K562 (cell line): Measurements from ENCODE around the gene ANKRD12. TPM values are rescaled to one million over a fixed set of nuclear protein-coding genes. Genes with fewer than 3 reads are reported as not detected.

Experiments used
- AFF1 ChIP-seq, 2 experiments: fragments of 450-650 bp; IDR thresholded peaks; 2 replicates each; pipeline ENCODE4 v1.6.1; 2018; ENCODE audit warnings: mild to moderate bottlenecking in 2 of 2, low read depth in 1 of 2; ENCODE audit not compliant: partially characterized antibody in 2 of 2
- BHLHE40 ChIP-seq: IDR thresholded peaks from 2 replicates; pipeline ENCODE4 v1.6.1; 2011; ENCODE audit warnings: low read length, improper control_type of control experiment
- CREBBP ChIP-seq: IDR thresholded peaks from one replicate; pipeline ENCODE4 v1.6.1; 2012; ENCODE audit warnings: low read depth, mild to moderate bottlenecking, control low read depth, inconsistent platforms, low read length
- ESRRB ChIP-seq: fragments of 250-450 bp; sonication (Bioruptor Pico); IDR thresholded peaks from 2 replicates; pipeline ENCODE4 v1.5.0; 2020; ENCODE audit warnings: mild to moderate bottlenecking, moderate library complexity, borderline replicate concordance
- HDAC8 ChIP-seq: fragments of 450-650 bp; IDR thresholded peaks from 2 replicates; pipeline ENCODE4 v1.6.1; 2016; ENCODE audit warnings: mild to moderate bottlenecking, missing genetic modification characterization, moderate library complexity, missing compliant biosample characterization
- MYC ChIP-seq, 2 experiments: fragments of 250-450 bp in 1 of 2; sonication (Bioruptor Pico) in 1 of 2; IDR thresholded peaks; 2 replicates each; pipeline versions ENCODE4 v1.5.1 to v1.6.1; 2012 to 2021; ENCODE audit warnings: low read depth in 2 of 2, borderline replicate concordance in 1 of 2, improper control_type of control experiment in 1 of 2, low read length in 1 of 2, mild to moderate bottlenecking in 1 of 2, moderate library complexity in 1 of 2
- NEUROD1 ChIP-seq: fragments of 150-350 bp; IDR thresholded peaks from 2 replicates; pipeline ENCODE4 v1.6.1; 2014; ENCODE audit warnings: borderline replicate concordance, low read length, low read depth; ENCODE audit not compliant: partially characterized antibody
- PTTG1 ChIP-seq: fragments of 450-650 bp; IDR thresholded peaks from 2 replicates; pipeline ENCODE4 v1.6.1; 2016; ENCODE audit warnings: low read depth, mild to moderate bottlenecking, missing genetic modification characterization, missing compliant biosample characterization
- SOX6 ChIP-seq: fragments of 450-650 bp; IDR thresholded peaks from 2 replicates; pipeline ENCODE4 v1.6.1; 2014; ENCODE audit warnings: mild to moderate bottlenecking
- ZNF551 ChIP-seq: fragments of 250-450 bp; sonication (Bioruptor Pico); IDR thresholded peaks from 2 replicates; pipeline ENCODE4 v1.5.0; 2021; ENCODE audit warnings: mild to moderate bottlenecking, moderate library complexity
- ZNF57 ChIP-seq: fragments of 450-650 bp; formaldehyde crosslinking; IDR thresholded peaks from 2 replicates; pipeline ENCODE4 v1.4.0; 2020; ENCODE audit warnings: mild to moderate bottlenecking, moderate library complexity
- ZNF609 ChIP-seq: sonication (generic); formaldehyde crosslinking; IDR thresholded peaks from 2 replicates; pipeline ENCODE4 v1.8.1; 2023; ENCODE audit warnings: missing genetic modification reagents, mild to moderate bottlenecking, borderline replicate concordance
- ZNF639 ChIP-seq, 2 experiments: fragments of 200-800 bp in 1 of 2; sonication (Bioruptor generic) in 1 of 2; sonication (generic) in 1 of 2; formaldehyde crosslinking in 1 of 2; IDR thresholded peaks in 1 of 2; conservative IDR thresholded peaks in 1 of 2; 2 replicates each; pipeline versions ENCODE4 v1.5.0 to v1.6.1; 2016 to 2020; ENCODE audit warnings: missing compliant biosample characterization in 1 of 2, missing genetic modification characterization in 1 of 2, missing genetic modification reagents in 1 of 2
- polyA plus RNA-seq, 8 experiments: library from polyadenylated mRNA; depleted of rRNA in 4 of 8; stranded (reverse) in 5 of 8; unstranded in 3 of 8; fragments of >200 nt; fragmentation: Nextera tagmentation in 2 of 8; fragmentation: Illumina TruSeq in 1 of 8; extraction: Ambion mirVana in 2 of 8; extraction: Trizol in 1 of 8; gene quantifications; 2 replicates each; pipeline versions ENCODE4 v1.2.1 to v1.2.3, GENCODE V29; 2011 to 2014; ENCODE audit warnings: inconsistent platforms in 1 of 8, missing spikeins in 1 of 8
- total RNA-seq, 7 experiments: library from RNA; depleted of rRNA in 6 of 7; stranded (reverse); fragments of >200 nt in 6 of 7; fragmentation: Illumina TruSeq in 2 of 7; extraction: Trizol in 2 of 7; gene quantifications; 2 replicates each; pipeline versions ENCODE4 v1.2.1 to v1.2.3, GENCODE V29; 2011 to 2021; ENCODE audit warnings: low replicate concordance in 1 of 7

Gene ANKRD12
- total and polyA plus RNA-seq, 9 of the 15 experiments (the other 6 are each of a cell fraction or from before 2014, with no cell fraction given): 6.6 to 28.2 (median 16.0) TPM

GRCh38 chr18:9104244-9104901 lies 32.2 kb upstream of the ANKRD12 start (continued):
- TF ChIP-seq ZNF609 (CRISPR knock-in tag): no peak
- no peak for TF ChIP-seq BHLHE40
- no peak for TF ChIP-seq SOX6
- no peak for TF ChIP-seq ZNF639 (CRISPR knock-in tag; conservative IDR thresholded peaks at IDR 0.05 in 1 of 2, IDR thresholded peaks at IDR 0.05 in 1 of 2)
- TF ChIP-seq ZNF551 (CRISPR knock-in tag): no peak
- no peak for TF ChIP-seq NEUROD1
- no peak for TF ChIP-seq PTTG1 (tag)
- TF ChIP-seq AFF1 (IDR thresholded peaks at IDR 0.05; ENCODE audit: low read depth in 1 of 2, partially characterized antibody in 2 of 2): peak; percentile 27 to 69
- TF ChIP-seq MYC (IDR thresholded peaks at IDR 0.05; ENCODE audit: low read depth, low read length): no peak
- TF ChIP-seq MYC (CRISPR knock-in tag; IDR thresholded peaks at IDR 0.05; ENCODE audit: borderline replicate concordance, low read depth): no peak
- no peak for TF ChIP-seq HDAC8 (tag)
- no peak for TF ChIP-seq ESRRB (CRISPR knock-in tag)
- no peak for TF ChIP-seq ZNF57 (CRISPR knock-in tag)
- TF ChIP-seq CREBBP: no peak
